Heart left ventricle (tissue), 13 donors: ENCODE results near the gene CCDC3.

Source experiments
- POLR2A ChIP-seq, 2 donors: fragments of 450-650 bp; IDR thresholded peaks; one replicate each; pipeline ENCODE4 v1.6.1; 2017; ENCODE audit warnings: antibody characterized with exemption in 2 of 2, mild to moderate bottlenecking in 2 of 2, moderate library complexity in 2 of 2
- TF ChIP-seq, protein P1 (sequence below), 12 donors: fragments of 200-600 bp; sonication (generic) in 4 of 12; IDR thresholded peaks; one replicate each; pipeline versions ENCODE4 v1.5.0 to v1.8.0; 2018 to 2022; ENCODE audit warnings: antibody characterized with exemption in 12 of 12, mild to moderate bottlenecking in 5 of 12
- donor health status: ischemic (EF 13 %, LVEDD 7.1; RV severe dilation, severe dysfunction).
- donor health status: DM: no; HTN: yes; CAD: no.
- donor health status: DM: no; HTN: no; CAD: no.
- donor health status: ischemic (EF 25% LVEDD 6.9; RV normal size, moderate dysfunction).
- donor health status: ischemic (EF 25% LVEDD 5.7; RV mildly dilated, moderate dysfunction).
- donor health status: ischemic (EF 35%, LVEDD 5.7; RV mildly dilated, moderate dysfunction).
- donor health status: nonischemic (EF 11% LVEDD 7.7; RV severe dilation, severe dysfunction).
- donor health status: DM: yes; HTN: yes; CAD: no.
- donor health status: PGD.
- donor health status: ischemic (EF 29% LVEDD 5.4; RV normal size, mild dysfunction).
- donor health status: nonischemic (EF 23%, LVEDD 6.1; RV moderate dilation, normal function).

- TF ChIP-seq, protein P1, sequence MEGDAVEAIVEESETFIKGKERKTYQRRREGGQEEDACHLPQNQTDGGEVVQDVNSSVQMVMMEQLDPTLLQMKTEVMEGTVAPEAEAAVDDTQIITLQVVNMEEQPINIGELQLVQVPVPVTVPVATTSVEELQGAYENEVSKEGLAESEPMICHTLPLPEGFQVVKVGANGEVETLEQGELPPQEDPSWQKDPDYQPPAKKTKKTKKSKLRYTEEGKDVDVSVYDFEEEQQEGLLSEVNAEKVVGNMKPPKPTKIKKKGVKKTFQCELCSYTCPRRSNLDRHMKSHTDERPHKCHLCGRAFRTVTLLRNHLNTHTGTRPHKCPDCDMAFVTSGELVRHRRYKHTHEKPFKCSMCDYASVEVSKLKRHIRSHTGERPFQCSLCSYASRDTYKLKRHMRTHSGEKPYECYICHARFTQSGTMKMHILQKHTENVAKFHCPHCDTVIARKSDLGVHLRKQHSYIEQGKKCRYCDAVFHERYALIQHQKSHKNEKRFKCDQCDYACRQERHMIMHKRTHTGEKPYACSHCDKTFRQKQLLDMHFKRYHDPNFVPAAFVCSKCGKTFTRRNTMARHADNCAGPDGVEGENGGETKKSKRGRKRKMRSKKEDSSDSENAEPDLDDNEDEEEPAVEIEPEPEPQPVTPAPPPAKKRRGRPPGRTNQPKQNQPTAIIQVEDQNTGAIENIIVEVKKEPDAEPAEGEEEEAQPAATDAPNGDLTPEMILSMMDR (IDR thresholded peaks at IDR 0.05) = no peak
- TF ChIP-seq POLR2A (IDR thresholded peaks at IDR 0.05) = no peak
These were observed at the start of gene CCDC3 for GRCh38 chr10:13001041-13001886.
